ENCODE data around the gene PROM1. TPM values are rescaled to one million over a fixed set of nuclear protein-coding genes. Genes with fewer than 3 reads are reported as not detected.

Gene PROM1
- total RNA-seq, 2 experiments from 2014 or later: not detected

DNA sequence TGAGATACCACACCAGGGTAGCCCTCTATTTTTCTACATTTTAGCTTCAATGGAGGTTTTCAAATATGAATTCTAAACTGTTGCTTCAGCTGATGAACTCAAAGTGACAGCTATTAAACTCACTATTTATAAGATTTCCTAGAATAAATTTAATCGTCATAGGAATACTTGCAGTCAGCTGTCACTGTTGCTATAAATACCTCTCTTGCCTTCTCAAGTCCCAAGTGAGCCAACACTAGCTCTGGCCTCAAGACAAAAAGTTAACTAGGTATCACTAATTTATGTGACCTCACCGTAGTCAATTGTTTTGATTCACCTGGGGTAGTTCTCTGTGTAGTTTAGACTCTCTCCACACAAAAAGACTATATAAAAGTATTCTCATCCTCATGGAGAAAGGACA is 34.3 kb upstream of the PROM1 start:
- ATAC-seq (ENCODE audit: low read depth) (no peak), DNase-seq (no peak)
- Mint-ChIP-seq H3K4me1 (peaks cover 11% of the 10 kb centered on the region), H3K4me3 (no peak overlapping the region), H3K9me3 (no peaks in the 10 kb centered on the region), H3K27me3 (no peaks in the 10 kb centered on the region), H3K36me3 (peaks cover 1% of the 10 kb centered on the region), H3K27ac (no peak overlapping the region)
- POLR2A ChIA-PET: no interaction called here

DNA sequence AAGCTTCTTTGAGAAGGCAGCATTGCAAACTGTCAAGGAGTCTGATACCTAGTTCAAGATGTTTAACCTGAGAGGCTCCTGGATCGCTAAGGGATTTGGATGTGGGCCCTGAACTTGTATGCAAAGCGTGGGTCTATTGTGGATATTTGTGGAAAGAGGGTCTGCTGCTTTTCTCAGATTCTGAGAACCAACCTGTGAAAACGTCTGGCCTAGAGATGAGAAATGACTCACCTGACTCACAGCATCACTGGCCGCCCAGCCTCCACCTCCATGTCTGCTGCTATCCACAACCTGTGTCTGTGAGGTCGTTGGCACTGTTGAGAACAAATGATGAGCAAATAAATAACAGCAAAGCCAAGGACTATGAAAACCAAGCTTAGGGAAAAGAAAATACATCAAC is 33.3 kb upstream of the PROM1 start:
- POLR2A ChIA-PET: no interaction called here
- no peak for ATAC-seq (ENCODE audit: low read depth)

DNA sequence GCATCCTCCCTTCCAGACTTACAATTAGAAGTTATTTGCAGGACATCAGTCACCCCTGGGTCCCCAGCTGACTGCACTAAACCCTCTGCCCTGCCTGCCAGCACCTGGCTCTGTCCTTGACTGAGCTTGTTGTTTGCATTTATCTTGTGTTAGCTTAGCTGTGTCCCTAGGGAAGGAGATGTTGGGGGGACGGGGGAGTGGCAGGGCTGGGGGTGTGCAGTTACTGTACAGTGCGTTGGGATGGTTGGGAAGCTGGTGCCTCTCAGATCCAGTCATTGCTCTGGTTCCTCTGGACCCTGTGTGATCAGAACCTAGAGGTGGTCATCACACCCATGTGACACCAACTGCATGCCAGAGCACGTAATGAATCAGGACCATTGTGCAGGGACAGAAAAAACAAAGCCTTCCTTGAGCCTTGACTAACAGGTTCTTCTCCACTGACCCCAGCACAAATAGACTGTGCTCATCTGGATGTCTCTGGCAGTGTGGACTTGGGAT is 32.7 kb upstream of the PROM1 start:
- no peak overlapping the region for H3K4me3 Mint-ChIP-seq
- POLR2A ChIA-PET: no interaction called here
- H3K27me3 Mint-ChIP-seq: no peaks in the 10 kb centered on the region
- H3K27ac Mint-ChIP-seq: no peak overlapping the region
- H3K36me3 Mint-ChIP-seq: no peaks in the 10 kb centered on the region
- DNase-seq: no peak
- no peaks in the 10 kb centered on the region for H3K9me3 Mint-ChIP-seq
- no peak for ATAC-seq (ENCODE audit: low read depth)
- no peaks in the 10 kb centered on the region for H3K4me1 Mint-ChIP-seq

More for the DNA sequence above, 33.3 kb upstream of the PROM1 start:
- Mint-ChIP-seq H3K4me1 (peaks cover 2% of the 10 kb centered on the region), H3K4me3 (no peak overlapping the region), H3K27ac (no peak overlapping the region), H3K27me3 (no peaks in the 10 kb centered on the region), H3K9me3 (no peaks in the 10 kb centered on the region), H3K36me3 (no peaks in the 10 kb centered on the region)
- no peak for DNase-seq

DNA sequence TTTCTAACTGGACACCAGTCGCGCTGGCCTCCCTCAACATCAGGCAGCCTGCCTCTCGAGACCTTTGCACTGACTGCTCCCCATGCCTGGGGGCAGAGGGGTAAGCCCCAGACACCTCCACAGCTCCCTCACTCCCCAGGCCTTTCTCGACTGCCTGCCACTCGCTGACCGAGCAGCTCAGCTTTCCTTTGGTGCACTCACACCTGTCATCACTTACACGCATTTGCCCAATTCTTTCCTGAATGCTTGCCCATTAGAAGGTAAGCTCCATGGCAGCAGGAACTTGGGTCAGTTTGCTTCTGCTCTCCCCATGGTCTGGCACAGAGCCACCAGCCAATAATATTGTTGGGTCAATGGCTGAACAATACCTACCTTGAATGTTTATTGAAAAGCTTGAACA is 32.2 kb upstream of the PROM1 start:
- H3K27me3 Mint-ChIP-seq: no peaks in the 10 kb centered on the region
- no peaks in the 10 kb centered on the region for H3K36me3 Mint-ChIP-seq
- ATAC-seq (ENCODE audit: low read depth): no peak
- H3K27ac Mint-ChIP-seq: no peak overlapping the region
- DNase-seq: no peak
- POLR2A ChIA-PET: no interaction called here
- no peak overlapping the region for H3K4me3 Mint-ChIP-seq
- no peaks in the 10 kb centered on the region for H3K9me3 Mint-ChIP-seq
- no peaks in the 10 kb centered on the region for H3K4me1 Mint-ChIP-seq

DNA sequence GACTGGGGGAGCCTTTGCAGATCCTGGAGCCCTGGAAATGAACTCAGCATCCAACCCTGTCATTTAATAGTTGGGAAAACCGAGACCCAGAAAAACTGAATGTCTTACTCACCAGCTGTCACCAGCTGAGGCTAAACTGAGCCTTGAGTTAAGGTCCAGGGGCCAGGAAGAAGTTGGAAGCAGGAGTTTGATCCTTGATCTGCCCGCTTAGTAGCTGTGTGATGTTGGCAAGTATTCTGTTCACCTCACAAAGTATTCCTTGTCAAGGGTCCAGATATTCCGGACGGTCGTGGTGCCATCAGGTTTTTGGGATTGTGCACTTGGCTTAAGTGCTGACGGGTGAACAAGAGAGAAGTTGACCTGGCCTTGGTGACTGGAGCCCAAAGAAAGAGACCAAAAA is 30.7 kb upstream of the PROM1 start:
- Mint-ChIP-seq H3K4me3 (no peak overlapping the region), H3K36me3 (no peaks in the 10 kb centered on the region), H3K27ac (no peak overlapping the region), H3K4me1 (no peaks in the 10 kb centered on the region), H3K27me3 (no peaks in the 10 kb centered on the region), H3K9me3 (no peaks in the 10 kb centered on the region)
- ATAC-seq (ENCODE audit: low read depth) (no peak), DNase-seq (no peak)
- POLR2A ChIA-PET: no interaction called here

DNA sequence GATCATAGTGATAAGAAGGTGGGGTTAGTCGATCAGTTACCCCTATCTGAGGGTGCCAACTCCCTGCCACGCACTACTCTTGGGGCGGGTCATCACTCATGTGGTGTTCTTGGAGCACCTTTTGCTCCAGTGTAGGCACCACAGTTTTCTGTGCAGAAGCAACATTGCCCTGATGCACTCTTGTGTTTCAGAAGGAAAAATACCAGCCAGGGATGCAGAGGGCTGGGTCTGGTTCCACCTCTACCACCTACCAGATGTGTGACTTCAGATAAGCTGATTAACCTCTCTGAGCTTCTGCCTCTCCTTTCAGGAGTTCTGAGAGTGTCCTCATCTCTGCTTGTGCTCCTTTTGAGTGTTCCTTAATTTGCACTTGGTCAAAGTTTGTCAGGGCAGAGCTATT is 29.9 kb upstream of the PROM1 start:
- ATAC-seq (ENCODE audit: low read depth) (no peak), DNase-seq (no peak)
- H3K36me3 Mint-ChIP-seq: no peaks in the 10 kb centered on the region
- H3K4me3 Mint-ChIP-seq: no peak overlapping the region
- POLR2A ChIA-PET: no interaction called here
- no peak overlapping the region for H3K27ac Mint-ChIP-seq
- H3K9me3 Mint-ChIP-seq: no peaks in the 10 kb centered on the region
- H3K4me1 Mint-ChIP-seq: no peaks in the 10 kb centered on the region
- no peaks in the 10 kb centered on the region for H3K27me3 Mint-ChIP-seq

DNA sequence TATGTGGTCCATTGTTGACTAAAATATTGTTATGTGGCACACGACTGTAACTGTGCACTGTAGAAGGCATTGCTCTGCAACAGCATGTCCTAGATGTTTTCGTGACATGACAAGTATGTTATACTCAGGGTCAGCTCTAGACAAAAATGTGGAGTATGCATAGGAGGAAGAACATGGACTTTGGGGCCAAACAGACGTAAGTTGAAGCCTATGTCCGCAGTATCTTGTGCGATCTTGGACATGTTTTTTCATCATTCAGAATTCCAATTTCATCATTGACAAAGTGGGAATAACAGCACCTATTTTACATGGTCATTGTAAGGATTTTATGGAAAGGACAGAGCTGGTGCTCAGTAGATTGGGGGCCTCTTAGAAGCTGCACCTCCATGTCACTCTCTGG is 27.7 kb upstream of the PROM1 start:
- no peak for DNase-seq
- no peaks in the 10 kb centered on the region for H3K9me3 Mint-ChIP-seq
- H3K36me3 Mint-ChIP-seq: no peaks in the 10 kb centered on the region
- POLR2A ChIA-PET: no interaction called here
- no peaks in the 10 kb centered on the region for H3K27me3 Mint-ChIP-seq
- no peak overlapping the region for H3K4me3 Mint-ChIP-seq
- ATAC-seq (ENCODE audit: low read depth): no peak
- no peak overlapping the region for H3K27ac Mint-ChIP-seq
- H3K4me1 Mint-ChIP-seq: no peaks in the 10 kb centered on the region

DNA sequence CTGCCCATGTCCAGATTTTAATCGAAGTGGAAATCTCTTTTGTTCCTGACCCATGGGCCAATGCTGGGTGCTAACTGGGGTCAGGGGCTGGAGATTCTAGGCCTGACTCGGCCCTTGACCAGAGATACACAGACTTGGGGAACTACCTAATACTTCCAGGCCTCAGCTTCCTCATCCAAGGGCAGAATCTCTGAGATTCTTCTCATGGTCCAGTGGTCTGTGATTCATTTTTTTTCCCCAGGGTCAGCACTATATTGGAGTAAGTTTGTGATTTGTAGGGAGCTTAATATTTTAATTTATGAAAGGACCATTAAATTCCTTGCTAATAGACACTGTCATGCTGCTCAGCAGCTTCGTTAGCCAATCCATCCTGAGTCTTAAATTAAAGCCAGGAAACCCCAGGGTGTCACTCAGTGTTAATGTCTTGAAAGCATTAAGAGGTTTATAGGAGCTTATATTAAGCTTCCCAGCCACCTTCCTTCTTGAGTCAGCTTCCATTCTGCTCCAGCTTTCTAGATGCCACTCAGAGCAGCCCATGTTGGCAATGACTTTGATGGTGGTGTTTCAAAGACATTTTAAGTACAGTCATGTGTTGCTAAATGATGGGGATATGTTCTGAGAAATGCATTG is 27.0 kb upstream of the PROM1 start:
- no peak for ATAC-seq (ENCODE audit: low read depth)
- H3K4me3 Mint-ChIP-seq: no peak overlapping the region
- DNase-seq: no peak
- no peaks in the 10 kb centered on the region for H3K27me3 Mint-ChIP-seq
- H3K9me3 Mint-ChIP-seq: no peaks in the 10 kb centered on the region
- H3K27ac Mint-ChIP-seq: no peak overlapping the region
- H3K4me1 Mint-ChIP-seq: no peaks in the 10 kb centered on the region
- H3K36me3 Mint-ChIP-seq: no peaks in the 10 kb centered on the region
- POLR2A ChIA-PET: no interaction called here

DNA sequence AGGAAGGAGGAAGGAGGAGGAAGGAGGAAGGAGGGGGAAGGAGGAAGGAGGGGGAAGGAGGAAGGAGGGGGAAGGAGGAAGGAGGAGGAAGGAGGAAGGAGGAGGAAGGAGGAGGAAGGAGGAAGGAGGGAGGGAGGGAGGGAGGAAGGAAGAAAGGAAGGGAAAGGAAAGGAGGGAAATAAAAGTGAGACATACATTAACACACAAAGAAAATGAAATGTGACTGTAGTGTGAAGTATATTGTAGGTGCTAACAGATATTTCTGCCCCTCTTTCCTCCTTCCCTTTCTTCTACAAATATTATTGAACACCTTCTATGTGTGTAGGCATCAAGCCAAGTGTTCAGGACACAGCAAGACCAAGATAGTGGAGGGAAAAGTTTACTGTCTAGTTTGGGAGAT is 26.4 kb upstream of the PROM1 start:
- H3K36me3 Mint-ChIP-seq: no peaks in the 10 kb centered on the region
- no peaks in the 10 kb centered on the region for H3K27me3 Mint-ChIP-seq
- ATAC-seq (ENCODE audit: low read depth) (no peak), DNase-seq (no peak)
- POLR2A ChIA-PET: no interaction called here
- H3K9me3 Mint-ChIP-seq: no peaks in the 10 kb centered on the region
- no peaks in the 10 kb centered on the region for H3K4me1 Mint-ChIP-seq
- no peak overlapping the region for H3K27ac Mint-ChIP-seq
- H3K4me3 Mint-ChIP-seq: no peak overlapping the region

DNA sequence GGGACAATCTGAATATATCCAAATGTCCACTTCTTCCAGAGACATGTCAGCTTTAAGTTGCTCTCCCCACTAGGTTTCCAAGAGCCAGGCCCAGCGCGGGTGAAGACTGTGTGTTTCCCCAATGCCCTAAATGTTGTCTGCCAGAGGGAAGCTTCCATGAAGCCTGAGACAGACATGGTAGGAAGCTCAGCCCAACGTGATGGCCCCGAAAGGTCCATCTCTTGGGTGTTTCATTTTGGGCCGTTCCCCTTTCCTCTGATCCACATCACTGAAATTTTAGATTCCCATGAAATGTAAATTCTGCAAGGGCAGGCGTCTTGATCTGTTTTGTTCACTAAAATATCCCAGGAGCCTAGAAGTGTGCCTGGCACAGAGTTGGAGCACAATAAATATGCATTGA is 25.4 kb upstream of the PROM1 start:
- no peaks in the 10 kb centered on the region for H3K4me1 Mint-ChIP-seq
- no peak for DNase-seq
- no peaks in the 10 kb centered on the region for H3K9me3 Mint-ChIP-seq
- no peak for ATAC-seq (ENCODE audit: low read depth)
- POLR2A ChIA-PET: no interaction called here
- no peak overlapping the region for H3K4me3 Mint-ChIP-seq
- no peaks in the 10 kb centered on the region for H3K36me3 Mint-ChIP-seq
- H3K27ac Mint-ChIP-seq: no peak overlapping the region
- H3K27me3 Mint-ChIP-seq: no peaks in the 10 kb centered on the region

DNA sequence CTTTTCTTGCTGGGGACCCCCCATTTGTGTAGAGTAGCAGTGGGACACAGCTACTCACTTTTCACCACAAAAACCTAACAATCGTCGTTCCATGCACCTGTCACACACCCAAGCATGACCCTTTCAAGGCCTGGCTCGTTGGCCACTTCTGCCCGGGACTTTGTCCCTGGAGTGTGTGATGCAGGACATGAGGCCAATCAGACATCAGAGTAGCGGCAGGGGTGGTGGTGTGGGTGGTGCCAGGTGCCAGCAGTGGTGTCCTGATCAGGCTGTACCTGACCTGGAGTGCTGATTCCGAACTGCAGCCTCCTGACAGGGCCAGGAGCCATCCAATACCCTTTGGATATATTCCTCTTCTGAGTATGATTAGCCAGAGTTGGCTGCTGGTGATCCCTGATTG is 23.1 kb upstream of the PROM1 start:
- ATAC-seq (ENCODE audit: low read depth): no peak
- H3K27me3 Mint-ChIP-seq: peaks cover 7% of the 10 kb centered on the region

DNA sequence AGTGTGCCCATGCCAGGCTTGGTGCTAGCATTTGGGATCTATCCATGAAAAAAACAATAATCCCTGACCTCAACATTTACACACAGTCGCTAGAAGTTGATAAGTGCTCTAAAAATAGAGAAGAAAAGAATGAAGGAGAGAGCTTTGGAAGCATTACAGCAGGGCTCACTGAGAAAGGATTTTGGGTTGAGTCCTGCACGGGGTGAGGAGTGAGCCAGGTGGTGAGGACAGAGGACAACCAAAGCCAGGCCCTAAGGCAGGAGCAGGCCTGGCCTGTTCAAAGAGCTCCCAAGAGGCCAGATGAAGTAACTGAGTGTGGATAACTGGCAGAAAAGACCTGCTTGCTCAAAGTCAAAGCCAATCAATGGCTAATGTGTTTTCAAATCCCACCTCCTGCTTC is 20.7 kb upstream of the PROM1 start:
- DNase-seq (no peak), ATAC-seq (ENCODE audit: low read depth) (no peak)
- H3K27ac Mint-ChIP-seq: no peak overlapping the region
- H3K36me3 Mint-ChIP-seq: no peaks in the 10 kb centered on the region
- no peaks in the 10 kb centered on the region for H3K4me1 Mint-ChIP-seq
- no peak overlapping the region for H3K4me3 Mint-ChIP-seq
- no peaks in the 10 kb centered on the region for H3K9me3 Mint-ChIP-seq
- peaks cover 13% of the 10 kb centered on the region for H3K27me3 Mint-ChIP-seq
- POLR2A ChIA-PET: no interaction called here

More for the DNA sequence above, 23.1 kb upstream of the PROM1 start:
- Mint-ChIP-seq H3K36me3 (no peaks in the 10 kb centered on the region), H3K27ac (no peak overlapping the region), H3K4me3 (no peak overlapping the region), H3K9me3 (no peaks in the 10 kb centered on the region), H3K4me1 (no peaks in the 10 kb centered on the region)
- POLR2A ChIA-PET: no interaction called here
- DNase-seq: no peak

DNA sequence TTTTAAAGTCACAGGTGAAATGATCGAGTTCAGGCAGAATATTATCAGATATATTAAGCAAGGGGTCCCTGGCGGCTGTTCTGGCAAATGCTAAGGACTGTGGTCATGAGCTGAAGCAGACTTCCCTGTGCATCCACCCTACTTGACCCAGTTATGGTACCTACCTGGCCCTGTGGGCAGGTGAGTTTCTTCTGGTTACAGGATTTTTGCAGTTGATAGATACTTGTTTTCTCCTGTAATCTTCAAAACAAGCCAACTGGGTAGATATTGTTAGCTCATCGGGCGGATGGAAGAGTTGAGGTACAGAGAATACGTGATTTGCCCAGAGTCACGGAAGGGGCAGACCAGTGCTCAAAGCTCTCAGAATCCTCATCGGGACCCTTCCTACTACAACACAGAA is 18.5 kb upstream of the PROM1 start:
- POLR2A ChIA-PET: no interaction called here
- Mint-ChIP-seq H3K27me3 (peaks cover 28% of the 10 kb centered on the region), H3K4me3 (no peak overlapping the region), H3K9me3 (no peaks in the 10 kb centered on the region), H3K27ac (no peak overlapping the region), H3K4me1 (no peaks in the 10 kb centered on the region), H3K36me3 (no peaks in the 10 kb centered on the region)
- DNase-seq (no peak), ATAC-seq (ENCODE audit: low read depth) (no peak)

DNA sequence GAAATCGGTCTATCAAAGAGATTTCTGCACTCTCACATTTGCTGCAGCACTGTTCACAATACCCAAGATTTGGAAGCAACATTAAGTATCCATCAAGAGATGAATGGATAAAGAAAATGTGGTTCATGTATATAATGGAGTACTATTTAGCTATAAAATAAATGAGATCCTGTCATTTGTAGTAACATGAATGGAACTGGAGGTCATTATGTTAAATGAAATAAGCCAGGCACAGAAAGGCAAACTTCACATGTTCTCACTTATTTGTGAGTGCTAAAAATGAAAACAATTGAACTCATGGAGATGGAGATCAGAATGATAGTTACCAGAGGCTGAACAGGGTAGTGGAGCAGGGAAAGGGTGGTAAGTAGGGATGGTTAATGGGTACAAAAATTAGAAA is 17.0 kb upstream of the PROM1 start:
- no peaks in the 10 kb centered on the region for H3K36me3 Mint-ChIP-seq
- no peaks in the 10 kb centered on the region for H3K9me3 Mint-ChIP-seq
- DNase-seq (no peak), ATAC-seq (ENCODE audit: low read depth) (no peak)
- H3K4me1 Mint-ChIP-seq: no peaks in the 10 kb centered on the region
- peaks cover 41% of the 10 kb centered on the region for H3K27me3 Mint-ChIP-seq
- no peak overlapping the region for H3K4me3 Mint-ChIP-seq
- POLR2A ChIA-PET: no interaction called here
- H3K27ac Mint-ChIP-seq: no peak overlapping the region

Data from activated naive CD8-positive, alpha-beta T cell treated with anti-CD3 and anti-CD28 coated beads, Interleukin-2, amount 10 ng/mL, durations not matched to agents 7 days and 5 days (primary cell).